ENCODE measurements around the gene ODF2. TPM values are rescaled to one million over a fixed set of nuclear protein-coding genes. Genes with fewer than 3 reads are reported as not detected.

Gene ODF2
- total RNA-seq, 2 donors from 2014 or later, result 27.0 to 65.8 TPM

- DNase-seq (ENCODE audit: low spot score), result no peak
- intact Hi-C loops (cut with DNase I), result no loop called here
- Histone ChIP-seq H3K27ac (no peak overlapping the region), H3K4me3 (no peak overlapping the region), H3K4me1 (replicated peaks) (peaks cover 4% of the 10 kb centered on the region), H3K9me3 (no peaks in the 10 kb centered on the region), H3K27me3 (replicated peaks; ENCODE audit: insufficient read depth) (no peaks in the 10 kb centered on the region), H3K36me3 (no peaks in the 10 kb centered on the region)
- WGBS, result 88% methylated on average over 7 of the region's 7 CpGs
- no peak for TF ChIP-seq POLR2AphosphoS5 (IDR thresholded peaks at IDR 0.05)
- no peak for TF ChIP-seq POLR2A (IDR thresholded peaks at IDR 0.05)
- TF ChIP-seq CTCF (IDR thresholded peaks at IDR 0.05), result no peak
Observed at GRCh38 chr9:128548876-128549275, 93.1 kb downstream of the ODF2 start.

GRCh38 chr9:128550226-128550625 lies 94.4 kb downstream of the ODF2 start:
- WGBS, result 61% methylated on average over 2 of the region's 2 CpGs
- intact Hi-C loops (cut with DNase I), result loop anchor here (5.0 to 10.0 kb wide), 2 partner anchors 43 to 55 kb away; no protein-coding TSS in a partner anchor
- no peaks in the 10 kb centered on the region for H3K27me3 ChIP-seq (replicated peaks; ENCODE audit: insufficient read depth)
- H3K4me1 ChIP-seq (replicated peaks), result peaks cover 4% of the 10 kb centered on the region
- H3K9me3 ChIP-seq, result no peaks in the 10 kb centered on the region
- no peak overlapping the region for H3K27ac ChIP-seq
- DNase-seq (ENCODE audit: low spot score), result no peak
- H3K36me3 ChIP-seq, result no peaks in the 10 kb centered on the region
- TF ChIP-seq POLR2AphosphoS5 (IDR thresholded peaks at IDR 0.05) (no peak), POLR2A (IDR thresholded peaks at IDR 0.05) (no peak), CTCF (IDR thresholded peaks at IDR 0.05) (no peak)
- no peak overlapping the region for H3K4me3 ChIP-seq

Small RNAs within 50 kb of the gene (small RNA-seq; reads per million reads assigned to genes)
- gene RNU7-171P, result 0 reads per million in 2 donors

Other genes starting within 250 kb of the ODF2 start
- gene GOLGA2, start 180.0 kb upstream of the ODF2 start, total RNA-seq, result 100 to 1,000 TPM in 1 of 2 donors, 10 to 100 TPM in 1; 92.1 to 147 TPM
- 10 to 100 TPM; 34.8 to 38.5 TPM for gene SWI5, start 179.7 kb upstream of the ODF2 start, total RNA-seq
- 10 to 100 TPM; 14.6 to 27.2 TPM for gene TRUB2, start 133.6 kb upstream of the ODF2 start, total RNA-seq
- gene COQ4, start 133.2 kb upstream of the ODF2 start, total RNA-seq, result 10 to 100 TPM; 57.5 to 89.6 TPM
- 10 to 100 TPM; 19.2 to 21.5 TPM for gene SLC27A4, start 115.5 kb upstream of the ODF2 start, total RNA-seq
- gene URM1, start 84.6 kb upstream of the ODF2 start, total RNA-seq, result 10 to 100 TPM; 33.2 to 41.7 TPM
- gene CERCAM, start 35.1 kb upstream of the ODF2 start, total RNA-seq, result 10 to 100 TPM; 25.3 to 30.5 TPM
- 10 to 100 TPM; 31.5 to 34.2 TPM for gene GLE1, start 48.7 kb downstream of the ODF2 start, total RNA-seq
- gene SPTAN1, start 96.6 kb downstream of the ODF2 start, total RNA-seq, result 100 to 1,000 TPM; 130 to 472 TPM
- gene DYNC2I2, start 200.8 kb downstream of the ODF2 start, total RNA-seq, result 10 to 100 TPM; 66.1 to 80.1 TPM
- 100 to 1,000 TPM; 138 to 150 TPM for gene SET, start 233.2 kb downstream of the ODF2 start, total RNA-seq
- gene PKN3, start 246.5 kb downstream of the ODF2 start, total RNA-seq, result 1 to 10 TPM; 4.4 to 6.1 TPM